Kidney capillary endothelial cell (primary cell): Measurements from ENCODE around the gene PTPRD.
A peak's percentile ranks its signal among the peaks of the same experiment; 100 is the strongest.
"Not testable (repeated sequence)": the region's sequence is repeated elsewhere in the genome, so short reads cannot be mapped to it uniquely, and the experiment has no call there.

Source experiments
- DNase-seq: peaks from one replicate; pipeline ENCODE4 v3.0.0-alpha.2; 2018; ENCODE audit warnings: low spot score

Gene PTPRD

DNA sequence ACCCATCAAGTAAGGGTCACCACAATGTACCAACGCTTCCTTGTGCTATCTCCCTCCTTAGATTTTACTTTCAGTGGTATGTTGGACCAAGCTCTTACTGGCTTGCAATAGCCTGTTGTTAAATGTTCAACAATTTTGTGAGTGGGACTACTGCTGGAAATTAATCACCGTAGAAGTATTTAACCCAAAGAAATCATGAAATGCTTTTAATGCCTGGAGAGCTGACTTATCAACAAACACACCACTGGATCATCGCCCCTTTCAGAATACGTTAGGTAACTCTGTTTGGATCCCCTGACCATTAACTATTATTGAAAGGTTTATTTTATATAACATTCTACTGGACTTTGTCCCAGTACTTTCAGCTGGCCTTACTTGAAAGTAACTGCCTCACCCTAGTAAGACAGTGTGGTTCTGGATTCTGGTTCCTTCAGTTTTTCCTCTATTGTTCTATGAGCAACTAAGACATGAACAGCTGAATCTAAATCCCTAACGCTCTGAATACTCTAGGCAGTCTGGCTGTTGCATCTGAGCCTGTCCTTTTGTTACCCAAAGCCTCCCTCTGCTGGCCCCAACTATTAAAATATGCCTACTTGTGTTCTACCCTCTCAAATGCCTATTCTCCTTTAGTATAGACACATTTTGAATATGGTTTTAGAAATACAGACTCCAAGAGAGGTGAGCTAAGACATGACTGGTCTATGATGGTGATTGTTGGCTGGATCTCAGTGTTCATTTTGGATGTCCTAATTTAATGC, 1609.8 kb downstream of the PTPRD start:
- DNase-seq = no peak

DNA sequence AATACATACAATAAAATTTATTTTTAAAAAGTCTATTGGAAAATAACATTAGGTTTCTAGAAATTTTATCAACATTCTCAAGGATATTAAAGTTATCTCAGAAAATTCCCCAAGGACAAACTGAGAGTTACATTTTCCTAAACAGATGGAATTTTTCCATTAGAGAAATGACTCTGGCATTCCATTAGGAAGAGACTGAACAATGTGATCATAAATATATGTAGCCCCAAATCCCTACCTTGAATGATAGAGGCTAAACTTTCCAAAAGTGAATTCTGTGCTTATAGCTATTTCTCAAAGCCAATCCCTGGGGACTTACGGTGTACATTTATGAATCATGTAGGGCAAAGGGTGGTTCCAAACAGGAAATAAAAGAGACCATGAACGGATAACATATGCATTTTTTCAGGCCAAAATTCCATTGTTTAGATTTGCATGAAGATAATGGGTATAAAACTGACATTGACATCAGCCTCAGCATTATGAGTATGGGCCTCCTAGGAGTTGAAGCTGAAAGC, 1632.2 kb downstream of the PTPRD start:
- no peak for DNase-seq

- no peak for DNase-seq
Observed at GRCh38 chr9:8978334-8978733, 1634.5 kb downstream of the PTPRD start.

DNA sequence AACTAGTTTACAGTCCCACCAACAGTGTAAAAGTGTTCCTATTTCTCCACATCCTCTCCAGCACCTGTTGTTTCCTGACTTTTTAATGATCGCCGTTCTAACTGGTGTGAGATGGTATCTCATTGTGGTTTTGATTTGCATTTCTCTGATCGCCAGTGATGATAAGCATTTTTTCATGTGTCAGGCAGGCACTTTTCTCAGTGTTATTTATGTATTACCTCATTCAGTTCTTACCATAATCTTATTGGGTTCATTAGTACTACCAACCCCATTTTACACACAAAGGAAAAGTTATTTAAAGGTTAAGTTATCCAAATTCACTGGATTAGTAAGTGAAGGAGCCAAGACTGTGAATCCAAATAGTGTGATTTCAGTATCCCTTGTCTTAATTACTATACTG, 1644.5 kb downstream of the PTPRD start:
- DNase-seq = not testable (repeated sequence)

DNA sequence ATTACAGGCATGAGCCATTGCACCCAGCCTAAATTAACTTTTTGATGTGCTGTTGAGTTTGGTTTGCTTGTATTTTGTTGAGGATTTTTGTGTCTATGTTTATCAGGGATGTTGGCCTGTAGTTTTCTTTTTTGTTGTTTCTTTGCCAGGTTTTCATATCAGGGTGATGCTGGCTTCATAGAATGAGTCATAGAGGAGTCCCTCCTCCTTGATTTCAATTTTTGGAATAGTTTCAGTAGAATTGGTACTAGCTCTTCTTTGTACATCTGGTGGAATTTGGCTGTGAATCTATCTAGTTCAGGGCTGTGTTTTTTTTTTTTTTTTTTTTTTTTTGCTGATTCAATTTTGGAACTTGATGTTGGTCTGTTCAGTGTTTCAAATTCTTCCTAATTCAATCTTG, 1648.9 kb downstream of the PTPRD start:
- DNase-seq = no peak

DNA sequence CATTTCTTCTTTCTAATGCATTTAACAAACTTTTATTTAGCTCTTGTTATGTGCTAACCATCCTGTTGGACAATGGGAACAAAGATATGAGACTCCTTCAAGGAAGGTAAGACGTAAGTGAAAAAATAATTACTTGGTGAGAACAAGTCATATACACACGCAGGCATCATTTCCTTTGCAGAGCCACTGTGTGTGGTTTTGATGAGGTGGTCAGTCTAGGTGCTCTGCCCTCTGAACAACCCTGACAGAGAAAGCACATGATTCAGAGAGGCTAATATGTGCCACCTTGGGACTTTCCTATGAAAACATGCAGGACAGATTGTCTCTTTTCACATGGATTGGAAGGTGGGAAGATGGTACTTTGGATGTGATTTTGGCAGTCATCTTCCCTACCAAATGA, 1650.7 kb downstream of the PTPRD start:
- no peak for DNase-seq

DNA sequence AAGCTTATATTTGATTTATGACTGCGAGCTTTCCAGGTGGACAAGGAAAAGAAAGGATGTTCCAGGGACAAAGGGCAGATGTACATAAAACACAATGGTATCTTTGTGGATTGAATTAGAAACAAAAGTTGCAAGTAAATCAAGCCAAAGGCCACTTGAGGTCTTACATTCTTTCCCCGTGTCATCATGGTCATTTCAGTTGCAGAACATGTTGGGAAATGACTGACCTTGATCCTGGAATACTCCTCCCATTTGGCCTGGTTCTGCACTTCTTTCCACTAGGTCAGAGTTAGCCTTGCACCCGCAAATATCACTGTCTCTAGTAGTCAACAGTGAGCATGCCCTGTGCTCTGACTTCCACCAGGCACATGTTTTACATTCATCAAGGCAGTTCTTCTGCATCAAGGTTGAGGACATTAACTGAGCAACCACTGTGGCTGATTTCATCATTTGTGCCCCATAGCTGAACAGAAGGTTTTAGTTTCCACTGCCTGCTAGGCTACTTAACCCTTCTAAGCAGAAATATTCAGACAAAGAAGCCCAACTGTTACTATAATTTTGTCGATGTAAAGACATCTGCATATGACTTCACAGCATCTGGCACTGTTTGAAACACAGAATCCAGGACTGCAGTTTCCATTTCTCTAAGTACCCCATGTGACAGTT, 1651.5 kb downstream of the PTPRD start:
- DNase-seq = no peak

DNA sequence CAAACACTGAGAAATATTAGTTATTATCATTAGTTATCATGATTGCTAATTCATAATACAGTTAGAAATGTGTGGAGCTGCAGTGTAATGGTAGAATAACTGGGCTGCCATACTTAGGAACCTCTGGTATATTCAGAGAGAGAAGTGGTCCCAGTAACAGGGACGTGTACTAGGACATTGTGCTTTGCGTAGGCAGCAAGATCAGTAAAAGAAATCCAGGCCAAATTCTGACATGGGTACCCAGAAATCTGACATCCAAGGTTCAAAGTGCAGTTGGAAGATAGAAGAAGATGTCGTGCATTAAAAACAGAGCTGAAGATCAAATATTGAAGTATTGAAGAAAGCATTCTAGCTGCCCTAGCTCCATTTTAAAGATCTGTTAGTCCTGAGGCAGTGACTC, 1652.5 kb downstream of the PTPRD start:
- no peak for DNase-seq

- no peak for DNase-seq
Observed at GRCh38 chr9:8958358-8958757, 1654.4 kb downstream of the PTPRD start.

DNA sequence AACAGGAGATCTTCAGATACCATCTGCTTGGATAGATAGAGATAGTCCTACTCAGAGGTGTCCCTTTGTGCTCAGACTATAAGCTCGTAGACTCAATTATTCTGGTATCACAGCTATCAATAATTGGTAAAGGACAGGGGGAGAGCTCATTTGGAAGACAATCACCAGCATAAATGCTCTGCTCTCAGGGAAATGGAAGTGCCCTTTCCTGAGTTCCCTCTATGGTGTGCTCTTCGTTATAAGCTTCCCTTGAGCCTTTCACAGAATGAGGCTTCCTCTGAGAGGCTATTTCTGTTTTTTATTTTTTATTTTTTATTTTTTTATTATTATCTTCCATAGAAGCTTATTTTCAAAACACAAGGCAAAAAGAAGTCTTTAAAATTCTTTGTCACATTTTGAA, 1657.5 kb downstream of the PTPRD start:
- DNase-seq = no peak

DNA sequence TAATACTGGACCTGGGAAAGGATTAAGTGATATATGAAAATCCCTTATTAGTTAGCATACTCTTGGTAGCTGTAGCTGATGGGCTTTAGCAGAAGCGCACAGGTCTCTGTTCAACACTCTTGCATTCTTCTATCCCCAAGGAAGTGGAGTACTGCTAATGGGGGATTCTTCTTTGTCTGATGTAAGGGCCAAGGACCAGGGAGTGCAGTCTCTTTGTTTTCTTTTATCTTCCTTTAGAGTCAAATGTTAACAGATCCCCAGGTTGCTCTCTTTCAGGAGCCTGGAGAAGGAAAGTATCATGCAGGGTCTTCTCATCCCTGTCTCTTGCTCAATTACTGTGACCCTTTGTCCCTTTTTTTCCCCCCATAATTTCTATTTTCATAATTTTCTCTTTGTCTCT, 1666.3 kb downstream of the PTPRD start:
- DNase-seq = no peak

DNA sequence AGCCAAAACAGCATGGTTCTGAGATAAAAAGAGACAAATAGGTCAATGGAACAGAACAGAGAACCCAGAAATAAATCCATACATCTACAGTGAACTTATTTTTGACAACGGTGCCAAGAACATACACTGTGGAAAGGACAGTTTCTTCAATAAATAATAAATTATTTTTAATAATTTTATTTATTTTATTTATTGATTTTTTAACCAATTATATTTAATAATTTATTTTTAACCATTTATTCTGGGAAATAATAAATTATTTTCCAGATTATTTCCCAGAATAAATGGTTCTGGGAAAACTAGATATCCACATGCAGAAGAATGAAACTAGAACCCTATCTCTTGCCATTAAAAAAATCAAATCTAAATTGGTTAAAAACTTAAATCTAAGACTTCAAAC, 1669.4 kb downstream of the PTPRD start:
- DNase-seq = no peak

- DNase-seq = no peak
Observed at GRCh38 chr9:8940650-8941049, 1672.2 kb downstream of the PTPRD start.

DNA sequence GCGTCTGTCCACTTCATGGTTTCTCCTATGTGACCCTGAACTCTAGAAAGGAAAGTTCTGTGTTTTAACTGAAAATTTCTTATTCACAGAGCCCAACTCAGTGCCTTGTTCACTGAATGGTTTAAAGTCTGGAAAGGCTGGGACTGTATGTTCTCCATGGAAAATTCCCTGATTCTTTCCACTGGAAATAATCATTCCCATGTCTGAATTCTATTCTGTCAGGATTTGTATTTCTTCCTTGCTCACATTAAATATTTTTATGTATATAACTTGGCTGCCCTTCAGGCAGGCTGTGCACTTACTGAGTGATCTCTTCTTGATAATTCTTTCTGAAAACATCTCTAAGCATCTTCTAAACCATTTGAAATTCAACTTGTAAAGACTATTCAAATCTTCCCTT, 1686.3 kb downstream of the PTPRD start:
- DNase-seq = no peak

- no peak for DNase-seq
Observed at GRCh38 chr9:8924562-8924961, 1688.2 kb downstream of the PTPRD start.

- not testable (repeated sequence) for DNase-seq
Observed at GRCh38 chr9:8920478-8921183, 1692.2 kb downstream of the PTPRD start.

- no peak for DNase-seq
Observed at GRCh38 chr9:8917956-8918739, 1694.7 kb downstream of the PTPRD start.

DNA sequence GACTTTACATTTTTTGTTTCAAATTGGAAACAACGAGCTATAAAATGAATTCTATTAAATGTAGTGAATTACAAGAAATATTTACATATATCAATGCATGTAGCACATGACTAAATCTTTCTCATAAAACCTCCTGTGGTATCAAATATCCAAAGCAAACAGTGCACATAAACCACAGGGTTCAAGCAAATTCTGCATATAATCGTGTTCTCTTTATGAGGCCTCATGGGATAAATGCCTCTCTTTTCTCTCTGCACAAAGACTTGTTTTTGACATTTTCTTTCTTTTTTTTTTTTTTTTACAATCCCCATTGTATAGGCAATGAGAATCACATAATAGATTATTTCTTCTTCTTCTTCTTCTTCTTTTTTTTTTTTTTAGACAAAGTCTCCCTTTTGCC, 1696.0 kb downstream of the PTPRD start:
- no peak for DNase-seq

DNA sequence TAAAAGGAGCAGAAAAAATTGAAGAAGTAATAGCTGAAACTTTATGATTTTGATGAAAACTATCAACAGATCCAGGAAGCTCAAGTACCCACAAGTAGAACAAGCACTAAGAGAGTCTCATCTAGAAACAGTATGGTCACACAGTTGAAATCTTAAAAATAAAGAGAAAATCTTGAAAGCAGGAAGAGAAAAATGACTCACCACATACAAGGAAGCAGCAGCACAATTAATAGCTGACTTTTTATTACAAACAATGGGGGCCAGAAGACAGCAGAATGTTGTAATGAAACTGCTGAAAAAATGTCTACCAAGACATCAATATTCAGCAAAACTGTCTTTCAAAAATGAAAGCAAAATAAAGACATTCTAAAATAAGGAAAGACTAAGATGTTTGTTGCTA, 1704.9 kb downstream of the PTPRD start:
- peak; percentile 21 for DNase-seq

DNA sequence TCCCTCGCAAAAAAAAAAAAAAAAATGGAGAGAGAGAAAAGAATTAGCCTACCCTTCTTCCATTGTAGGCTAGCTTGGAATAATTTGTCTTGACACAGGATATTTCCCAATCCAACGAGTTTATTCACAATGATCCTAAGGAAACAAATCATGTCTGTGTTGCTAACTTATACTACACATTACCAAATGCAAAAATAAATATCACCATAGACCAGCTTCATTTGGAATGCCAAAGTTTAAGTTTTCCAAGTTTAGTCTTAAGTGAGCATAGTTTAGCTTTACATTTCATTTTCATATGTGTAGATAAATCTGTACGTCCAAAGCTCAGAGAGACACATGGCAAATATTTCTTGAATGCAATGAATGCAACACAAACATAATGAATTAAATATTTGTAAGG, 1707.1 kb downstream of the PTPRD start:
- DNase-seq = no peak

DNA sequence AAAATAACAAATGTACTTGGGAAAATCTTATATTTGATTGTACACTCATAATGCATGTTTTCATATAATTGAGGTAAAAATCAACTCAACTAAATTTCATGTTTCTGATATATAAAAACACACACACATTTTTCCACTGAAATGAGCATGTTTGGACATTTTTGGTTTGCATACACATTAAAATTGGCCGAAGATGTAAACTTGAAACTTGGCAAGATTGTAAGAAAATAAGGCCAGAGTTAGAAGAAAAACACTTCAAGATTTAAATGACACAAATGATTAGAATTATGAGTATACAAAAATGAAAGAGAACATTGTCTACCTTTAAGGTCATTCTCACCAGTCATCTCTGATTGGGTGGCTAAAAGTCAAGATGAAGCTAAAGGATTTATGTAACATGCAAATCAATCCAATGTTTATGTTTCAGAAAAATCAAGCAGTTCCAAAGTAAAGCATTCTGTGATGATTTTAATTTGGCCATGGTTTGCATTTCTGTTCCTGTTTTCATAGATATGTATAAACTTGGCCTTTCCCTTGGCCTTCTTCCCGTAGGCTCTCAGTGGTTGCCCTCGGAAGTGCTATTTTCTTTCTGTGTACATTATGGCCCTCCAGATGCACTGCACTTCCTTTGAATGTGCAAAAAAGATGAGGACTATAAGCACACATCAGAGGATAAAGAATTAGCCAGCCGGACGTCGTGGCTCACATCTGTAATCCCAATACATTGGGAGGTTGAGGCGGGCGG, 1707.9 kb downstream of the PTPRD start:
- DNase-seq = no peak

DNA sequence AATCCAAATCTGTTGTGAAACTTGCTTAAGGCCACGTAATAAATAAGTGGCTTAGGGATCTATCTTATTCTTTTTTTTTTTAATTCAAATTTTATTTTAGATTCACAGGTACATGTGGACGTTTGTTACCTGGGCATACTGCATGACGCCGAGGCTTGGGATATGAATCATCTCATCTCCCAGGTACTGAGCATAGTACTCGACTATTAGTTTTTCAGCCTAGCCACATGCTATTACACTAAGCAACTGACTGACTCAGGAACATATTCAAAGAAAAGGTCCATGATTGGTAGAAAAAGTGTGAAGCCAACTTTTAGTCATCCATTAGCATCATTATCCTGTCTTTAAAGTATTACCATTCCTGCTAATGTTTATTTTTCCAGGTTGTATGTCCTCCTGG, 1709.7 kb downstream of the PTPRD start:
- no peak for DNase-seq
